ENCODE measurements around the gene HHAT.
A peak's percentile ranks its signal among the peaks of the same experiment; 100 is the strongest.
"Not testable (repeated sequence)": the region's sequence is repeated elsewhere in the genome, so short reads cannot be mapped to it uniquely, and the experiment has no call there.

The HHAT gene

GRCh38 chr1:210646258-210646616 lies 317.5 kb downstream of the HHAT start:
- no peak for DNase-seq (ENCODE audit: low read depth, low spot score)
- H3K4me3 ChIP-seq (ENCODE audit: low read length): no peak overlapping the region

GRCh38 chr1:210647406-210648333 lies 319.0 kb downstream of the HHAT start:
- H3K4me3 ChIP-seq (ENCODE audit: low read length): no peak overlapping the region
- DNase-seq (ENCODE audit: low read depth, low spot score): peak; percentile 41

- no peak for DNase-seq (ENCODE audit: low read depth, low spot score)
Measured at GRCh38 chr1:210648588-210649269, 320.0 kb downstream of the HHAT start.

GRCh38 chr1:210650403-210650802 lies 321.7 kb downstream of the HHAT start:
- H3K4me3 ChIP-seq (ENCODE audit: low read length): no peak overlapping the region
- DNase-seq (ENCODE audit: low read depth, low spot score): no peak

More at GRCh38 chr1:210648588-210649269, 320.0 kb downstream of the HHAT start:
- H3K4me3 ChIP-seq (ENCODE audit: low read length): no peak overlapping the region

GRCh38 chr1:210652329-210652954 lies 323.7 kb downstream of the HHAT start:
- no peak overlapping the region for H3K4me3 ChIP-seq (ENCODE audit: low read length)
- DNase-seq (ENCODE audit: low read depth, low spot score): no peak

GRCh38 chr1:210653771-210654170 lies 325.1 kb downstream of the HHAT start:
- no peak overlapping the region for H3K4me3 ChIP-seq (ENCODE audit: low read length)
- DNase-seq (ENCODE audit: low read depth, low spot score): peak; percentile 4

- DNase-seq (ENCODE audit: low read depth, low spot score): no peak
- no peak overlapping the region for H3K4me3 ChIP-seq (ENCODE audit: low read length)
Measured at GRCh38 chr1:210654176-210654981, 325.7 kb downstream of the HHAT start.

- no peak for DNase-seq (ENCODE audit: low read depth, low spot score)
- H3K4me3 ChIP-seq (ENCODE audit: low read length): no peak overlapping the region
Measured at GRCh38 chr1:210655511-210655910, 326.8 kb downstream of the HHAT start.

GRCh38 chr1:210657806-210658205 lies 329.1 kb downstream of the HHAT start:
- no peak overlapping the region for H3K4me3 ChIP-seq (ENCODE audit: low read length)
- no peak for DNase-seq (ENCODE audit: low read depth, low spot score)

- not testable (repeated sequence) for DNase-seq (ENCODE audit: low read depth, low spot score)
Measured at GRCh38 chr1:210661520-210661919, 332.8 kb downstream of the HHAT start.

GRCh38 chr1:210662291-210663050 lies 333.8 kb downstream of the HHAT start:
- no peak overlapping the region for H3K4me3 ChIP-seq (ENCODE audit: low read length)
- DNase-seq (ENCODE audit: low read depth, low spot score): no peak

More at GRCh38 chr1:210661520-210661919, 332.8 kb downstream of the HHAT start:
- not testable (repeated sequence) for H3K4me3 ChIP-seq (ENCODE audit: low read length)

GRCh38 chr1:210663730-210664573 lies 335.2 kb downstream of the HHAT start:
- DNase-seq (ENCODE audit: low read depth, low spot score): no peak
- H3K4me3 ChIP-seq (ENCODE audit: low read length): no peak overlapping the region

- DNase-seq (ENCODE audit: low read depth, low spot score): no peak
- H3K4me3 ChIP-seq (ENCODE audit: low read length): no peak overlapping the region
Measured at GRCh38 chr1:210669951-210670350, 341.2 kb downstream of the HHAT start.

- no peak for DNase-seq (ENCODE audit: low read depth, low spot score)
- H3K4me3 ChIP-seq (ENCODE audit: low read length): no peak overlapping the region
Measured at GRCh38 chr1:210674151-210674550, 345.4 kb downstream of the HHAT start.

- DNase-seq (ENCODE audit: low read depth, low spot score): no peak
Measured at GRCh38 chr1:210676539-210676938, 347.8 kb downstream of the HHAT start.

GRCh38 chr1:210677533-210677932 lies 348.8 kb downstream of the HHAT start:
- no peak for DNase-seq (ENCODE audit: low read depth, low spot score)
- no peak overlapping the region for H3K4me3 ChIP-seq (ENCODE audit: low read length)

More at GRCh38 chr1:210676539-210676938, 347.8 kb downstream of the HHAT start:
- no peak overlapping the region for H3K4me3 ChIP-seq (ENCODE audit: low read length)

- no peak for DNase-seq (ENCODE audit: low read depth, low spot score)
- no peak overlapping the region for H3K4me3 ChIP-seq (ENCODE audit: low read length)
Measured at GRCh38 chr1:210678306-210678705, 349.6 kb downstream of the HHAT start.

- DNase-seq (ENCODE audit: low read depth, low spot score): no peak
- no peak overlapping the region for H3K4me3 ChIP-seq (ENCODE audit: low read length)
Measured at GRCh38 chr1:210681158-210681557, 352.5 kb downstream of the HHAT start.
